Pancreas (tissue), 10 donors: ENCODE data around the gene PLXNC1. TPM values are rescaled to one million over a fixed set of nuclear protein-coding genes. Genes with fewer than 3 reads are reported as not detected.

Experiments
- ATAC-seq, 4 donors: fragments of 200-7000 bp; cut with Tn5 transposase; one replicate each; pipeline versions ENCODE4 v1.8.0 to v1.9.1; 2020; ENCODE audit warnings: mild to moderate bottlenecking in 4 of 4, moderate library complexity in 4 of 4
- DNase-seq, 6 donors: peaks; one replicate each; pipeline ENCODE4 v3.0.0-alpha.2; 2020
- FAIRE-seq: peaks from 2 replicates; lab custom pipeline; 2012; peaks lifted over from hg19 to GRCh38; lab: Jason Lieb, UNC
- H3K27ac ChIP-seq, 4 donors: fragments of 200-600 bp; sonication (generic); 1 replicate in 3 of 4; 2 replicates in 1 of 4; pipeline versions ENCODE4 v1.5.0 to v1.8.0; 2020
- H3K27me3 ChIP-seq, 4 donors: fragments of 200-600 bp; one replicate each; pipeline ENCODE4 v1.8.0; 2021
- H3K36me3 ChIP-seq, 3 donors: fragments of 200-600 bp; sonication (generic) in 1 of 3; one replicate each; pipeline versions ENCODE4 v1.5.0 to v1.8.0; 2020 to 2021
- H3K4me1 ChIP-seq, 3 donors: fragments of 200-600 bp; one replicate each; pipeline ENCODE4 v1.8.0; 2021
- H3K4me3 ChIP-seq, 4 donors: fragments of 200-600 bp; sonication (generic) in 2 of 4; one replicate each; pipeline versions ENCODE4 v1.5.0 to v1.8.0; 2020 to 2021
- H3K9me3 ChIP-seq, 4 donors: fragments of 200-600 bp; one replicate each; pipeline ENCODE4 v1.8.0; 2021
- WGBS, 2 donors: extraction: QIAGEN DNeasy Blood & Tissue Kit; methylation state at CpG; one replicate each; pipeline ENCODE4 v1.1.7; 2013; 5-methylcytosine and 5-hydroxymethylcytosine counted together
- intact Hi-C, 3 donors: fragments of 100-400 bp; cut with DNase I; formaldehyde crosslinking; loops; one replicate each; pipeline versions ENCODE4 v1.11.1 to v1.14.2; 2022
- polyA plus RNA-seq, 2 donors: library from polyadenylated mRNA; stranded (reverse); fragments of 200-250 nt; gene quantifications; one replicate each; pipeline ENCODE4 v1.2.3, GENCODE V29; 2013
- total RNA-seq, 6 donors: library from RNA; stranded (reverse); fragmentation: NEBNext Ultra II Directional in 4 of 6; extraction: Animal tissue kit (Norgen Biotek cat#: 25700) in 4 of 6; gene quantifications; one replicate each; pipeline versions ENCODE4 v1.2.1 to v1.2.4, GENCODE V29; 2021 to 2023
- TF ChIP-seq, protein P1 (sequence below), 4 donors: fragments of 200-600 bp; sonication (generic) in 3 of 4; IDR thresholded peaks; one replicate each; pipeline versions ENCODE4 v1.5.0 to v1.8.0; 2021; ENCODE audit warnings: antibody characterized with exemption in 4 of 4
- donor health status: healthy with polysubstance abuse.
- donor health status: DM: no; HTN: no; CAD: no; lungs with moderate emphysema.
- donor health status: DM: no; HTN: no; CAD: no.
- donor health status: control.
- donor health status: control.
- donor health status: Bipolar disorder and iron deficiency.
- donor health status: DM: yes; HTN: yes; CAD: no.
- donor health status: DM: no; HTN: no; CAD: no.
- donor health status: DM: no; HTN: no; CAD: no.
- donor health status: DM: yes; HTN: yes; CAD: no.

PLXNC1 gene
- total and polyA plus RNA-seq, 8 donors, result 0.53 to 13.7 (median 2.0) TPM

DNA sequence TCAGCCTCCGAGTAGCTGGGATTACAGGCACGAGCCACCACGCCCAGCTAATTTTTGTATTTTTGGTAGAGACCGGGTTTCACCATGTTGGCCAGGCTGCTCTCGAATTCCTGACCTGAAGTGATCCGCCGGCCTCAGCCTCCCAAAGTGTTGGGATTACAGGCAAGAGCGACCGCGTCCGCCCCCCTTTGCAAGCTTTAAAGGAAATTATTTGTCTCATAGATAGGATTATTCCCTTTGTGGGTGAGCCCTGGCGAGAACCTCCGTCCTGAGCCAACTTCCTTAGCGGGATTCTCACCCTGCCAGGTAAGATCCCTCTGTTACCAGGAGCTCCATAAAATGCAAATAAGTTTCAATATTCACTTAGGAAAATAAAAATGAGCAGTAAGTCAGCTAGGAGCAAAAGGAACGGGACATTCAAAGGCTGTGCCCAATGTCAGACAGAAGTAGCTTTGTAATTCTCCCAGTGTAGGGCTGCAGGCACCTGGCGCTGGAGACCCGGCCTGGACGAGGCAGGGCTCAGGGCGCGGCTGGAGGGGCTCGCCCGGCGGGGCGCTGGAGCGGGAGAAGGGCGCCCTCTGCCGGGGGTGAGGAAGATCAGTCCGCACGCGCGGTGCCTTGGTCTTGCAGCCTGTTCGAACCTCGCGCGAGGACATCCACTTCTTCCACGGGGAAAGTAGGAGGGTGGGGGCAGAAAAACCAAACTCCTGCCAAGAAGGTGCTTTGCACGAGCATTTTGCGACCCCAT is 47.2 kb upstream of the PLXNC1 start:
- WGBS, 2 donors, result 22 to 25% methylated on average over 38 of the region's 38 CpGs
- ATAC-seq (peak; percentile 93 to 96 (median 94)), FAIRE-seq (no peak), DNase-seq (peak; percentile 46 to 89 (median 68))
- H3K4me1 ChIP-seq, result no peaks in the 10 kb centered on the region
- H3K9me3 ChIP-seq, result no peaks in the 10 kb centered on the region
- no peaks in the 10 kb centered on the region for H3K27me3 ChIP-seq
- TF ChIP-seq, protein P1, sequence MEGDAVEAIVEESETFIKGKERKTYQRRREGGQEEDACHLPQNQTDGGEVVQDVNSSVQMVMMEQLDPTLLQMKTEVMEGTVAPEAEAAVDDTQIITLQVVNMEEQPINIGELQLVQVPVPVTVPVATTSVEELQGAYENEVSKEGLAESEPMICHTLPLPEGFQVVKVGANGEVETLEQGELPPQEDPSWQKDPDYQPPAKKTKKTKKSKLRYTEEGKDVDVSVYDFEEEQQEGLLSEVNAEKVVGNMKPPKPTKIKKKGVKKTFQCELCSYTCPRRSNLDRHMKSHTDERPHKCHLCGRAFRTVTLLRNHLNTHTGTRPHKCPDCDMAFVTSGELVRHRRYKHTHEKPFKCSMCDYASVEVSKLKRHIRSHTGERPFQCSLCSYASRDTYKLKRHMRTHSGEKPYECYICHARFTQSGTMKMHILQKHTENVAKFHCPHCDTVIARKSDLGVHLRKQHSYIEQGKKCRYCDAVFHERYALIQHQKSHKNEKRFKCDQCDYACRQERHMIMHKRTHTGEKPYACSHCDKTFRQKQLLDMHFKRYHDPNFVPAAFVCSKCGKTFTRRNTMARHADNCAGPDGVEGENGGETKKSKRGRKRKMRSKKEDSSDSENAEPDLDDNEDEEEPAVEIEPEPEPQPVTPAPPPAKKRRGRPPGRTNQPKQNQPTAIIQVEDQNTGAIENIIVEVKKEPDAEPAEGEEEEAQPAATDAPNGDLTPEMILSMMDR (IDR thresholded peaks at IDR 0.05), result peak; percentile 77 to 90 (median 84)
- no peaks in the 10 kb centered on the region for H3K36me3 ChIP-seq
- intact Hi-C loops, result loop anchor here in 2 of 3 donors (10.0 kb wide), 2 partner anchors 536 to 596 kb away; no protein-coding TSS in a partner anchor
- peak overlapping the region; percentile 31 to 67 (median 45) for H3K4me3 ChIP-seq
- no peak overlapping the region for H3K27ac ChIP-seq

DNA sequence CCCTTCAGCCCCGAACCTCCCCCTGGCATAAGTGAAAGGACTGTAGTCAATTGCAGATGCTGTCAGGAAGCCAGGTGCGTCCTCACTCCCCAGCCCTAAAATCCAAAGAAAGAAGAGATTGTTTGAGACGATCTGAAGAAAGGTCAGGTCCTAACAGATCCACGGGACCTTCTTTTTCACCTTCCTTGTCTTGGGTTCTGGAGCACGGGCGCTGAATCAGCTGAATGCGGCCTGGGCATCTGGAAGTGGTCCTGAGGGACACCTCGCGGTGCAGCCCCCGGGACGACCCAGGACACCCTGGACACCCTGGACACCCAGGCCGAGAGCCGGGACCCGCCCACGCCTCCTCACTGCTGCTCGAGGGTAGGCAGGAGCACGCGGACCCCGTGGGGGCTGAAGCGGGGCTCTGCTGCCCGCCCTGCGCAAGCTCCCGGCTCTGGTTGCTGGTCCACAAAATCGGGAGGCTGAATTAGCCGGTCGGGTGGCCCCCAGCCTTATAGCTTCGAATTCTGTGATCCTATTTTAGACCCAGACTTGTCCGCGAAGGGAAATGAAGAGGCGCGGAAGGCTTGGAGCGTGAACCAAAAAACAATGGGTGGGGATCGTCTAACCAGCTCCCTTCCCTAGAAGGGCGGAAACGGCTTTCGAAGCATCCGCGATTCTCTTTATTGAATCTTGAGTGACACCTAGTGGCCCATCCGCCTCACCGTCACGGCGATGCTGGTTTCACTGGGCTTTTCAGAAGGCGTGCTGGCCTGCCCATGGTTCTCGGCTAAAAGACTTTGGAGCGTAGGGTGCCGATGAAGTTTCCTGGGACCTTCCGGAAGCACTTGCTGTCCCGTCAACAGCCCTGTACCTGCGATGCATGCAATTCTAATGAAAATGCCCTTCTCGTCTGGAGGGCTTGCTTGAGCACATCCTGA is 46.4 kb upstream of the PLXNC1 start:
- Histone ChIP-seq H3K4me3 (peak overlapping the region; percentile 31 to 67 (median 45)), H3K27me3 (peaks cover 0 to 2% (median 0%) of the 10 kb centered on the region in 4 donors), H3K4me1 (no peaks in the 10 kb centered on the region), H3K36me3 (no peaks in the 10 kb centered on the region), H3K9me3 (no peaks in the 10 kb centered on the region), H3K27ac (no peak overlapping the region)
- intact Hi-C loops, result loop anchor here in 2 of 3 donors (10.0 kb wide), 2 partner anchors 537 to 597 kb away; no protein-coding TSS in a partner anchor
- 1 to 2% methylated on average over 50 of the region's 50 CpGs for WGBS, 2 donors
- peak; percentile 91 to 96 (median 94) for ATAC-seq
- TF ChIP-seq, protein P1 (IDR thresholded peaks at IDR 0.05), result peak; percentile 46 to 75 (median 60)
- FAIRE-seq, result no peak
- DNase-seq, result peak; percentile 65 to 89 (median 80)

DNA sequence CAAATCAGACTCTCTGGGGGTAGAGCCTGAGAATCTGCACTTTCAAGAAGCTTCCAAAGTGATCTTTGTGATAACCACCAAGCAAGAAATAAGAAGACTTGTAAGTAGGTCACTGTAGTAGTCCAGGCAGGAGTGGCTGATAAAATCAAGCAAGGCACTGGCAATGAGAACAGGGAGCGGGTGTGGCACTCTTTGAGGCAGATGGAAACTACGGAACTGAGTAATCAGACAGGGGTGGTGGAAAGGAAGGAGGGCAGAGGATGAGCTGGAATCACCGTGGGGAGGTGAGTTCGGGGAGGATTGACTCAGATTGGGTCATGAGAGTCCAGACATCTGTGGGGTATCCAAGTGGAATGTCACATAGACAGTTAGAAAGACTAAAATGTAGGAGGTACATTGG is 44.4 kb upstream of the PLXNC1 start:
- no peak for DNase-seq
- Histone ChIP-seq H3K27me3 (peaks cover 0 to 9% (median 0%) of the 10 kb centered on the region in 4 donors), H3K4me3 (no peak overlapping the region), H3K9me3 (no peaks in the 10 kb centered on the region), H3K36me3 (no peaks in the 10 kb centered on the region), H3K4me1 (no peaks in the 10 kb centered on the region), H3K27ac (no peak overlapping the region)
- intact Hi-C loops, result loop anchor here in 2 of 3 donors (10.0 kb wide), 2 partner anchors 539 to 599 kb away; no protein-coding TSS in a partner anchor
- TF ChIP-seq, protein P1 (IDR thresholded peaks at IDR 0.05), result no peak
- no peak for ATAC-seq
- no peak for FAIRE-seq
- WGBS, 2 donors, result 56 to 67% methylated on average over 4 of the region's 4 CpGs

DNA sequence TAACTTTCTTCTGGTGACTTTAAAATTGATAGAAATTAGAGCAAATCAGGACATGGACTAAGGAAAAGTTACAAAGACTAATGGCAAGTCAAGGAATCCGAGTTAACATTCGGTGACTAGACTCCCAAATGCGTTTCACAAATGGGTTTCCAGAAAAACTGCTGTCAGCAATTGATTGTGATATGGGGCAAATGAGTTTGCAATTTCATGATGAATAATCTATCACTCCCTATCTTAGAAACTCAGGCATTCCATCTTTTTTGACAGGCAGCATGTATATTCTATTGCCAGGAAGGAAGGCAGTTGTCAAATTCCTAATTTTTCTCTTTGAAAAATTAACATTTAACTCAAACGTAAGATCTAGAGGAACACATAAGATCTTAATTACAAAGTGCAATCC is 40.5 kb upstream of the PLXNC1 start:
- intact Hi-C loops, result loop anchor here in 2 of 3 donors (10.0 kb wide), 2 partner anchors 543 to 603 kb away; no protein-coding TSS in a partner anchor
- Histone ChIP-seq H3K9me3 (no peaks in the 10 kb centered on the region), H3K27ac (no peak overlapping the region), H3K4me3 (no peak overlapping the region), H3K27me3 (peaks cover 0 to 9% (median 0%) of the 10 kb centered on the region in 4 donors), H3K36me3 (no peaks in the 10 kb centered on the region), H3K4me1 (no peaks in the 10 kb centered on the region)
- DNase-seq, result no peak
- ATAC-seq, result no peak
- TF ChIP-seq, protein P1 (IDR thresholded peaks at IDR 0.05), result no peak
- WGBS, 2 donors, result 27% methylated on average over 4 of the region's 4 CpGs
- FAIRE-seq, result no peak
